Stimulated activated CD4-positive, alpha-beta T cell treated with anti-CD3 and anti-CD28 coated beads, Interleukin-1b, Interleukin-23, amount 100 ng/mL, for 1 hour (primary cell): ENCODE results near the gene ATP11A.
"Not testable (repeated sequence)": the region's sequence is repeated elsewhere in the genome, so short reads cannot be mapped to it uniquely, and the experiment has no call there.

Experiments used
- DNase-seq, 2 donors: peaks; one replicate each; pipeline ENCODE4 v3.0.0-alpha.2; 2020; ENCODE audit warnings: low read depth in 2 of 2

Gene ATP11A

DNA sequence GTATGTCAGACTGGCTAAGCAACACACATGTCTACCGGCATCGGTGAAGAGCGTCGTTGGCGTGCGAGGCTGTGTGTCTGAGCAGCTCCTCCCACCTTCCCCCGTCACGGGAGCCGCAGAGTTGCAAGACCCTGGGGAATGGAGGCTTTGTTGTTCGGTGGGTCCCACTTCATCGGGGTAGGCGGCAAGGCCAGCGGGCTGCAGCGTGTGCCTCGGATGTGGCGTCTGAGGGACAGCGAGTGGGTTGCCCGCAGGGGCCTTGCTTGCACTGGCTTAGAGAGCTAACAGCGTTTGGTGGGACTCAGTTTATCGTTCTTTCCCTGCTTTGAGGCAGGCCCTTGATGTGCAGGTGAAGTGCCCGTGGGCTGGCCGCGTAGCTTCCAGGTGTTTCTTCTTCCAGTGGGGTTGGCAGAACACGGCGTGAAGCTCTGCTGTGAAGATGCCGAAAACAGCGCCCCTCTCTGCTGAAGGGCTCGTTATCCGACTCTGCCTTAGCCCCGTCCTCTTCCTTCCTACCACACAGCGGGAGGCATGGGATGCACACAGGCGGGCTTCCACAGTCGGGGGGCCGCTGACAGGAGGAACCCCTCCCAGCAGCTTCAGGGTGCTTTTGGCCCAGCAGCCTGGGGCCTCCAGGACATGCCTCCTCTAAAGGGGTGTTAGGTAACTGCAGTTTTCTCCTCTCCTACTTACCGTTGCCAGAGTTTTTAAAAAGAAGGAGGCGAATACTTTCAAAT, 85.2 kb downstream of the ATP11A start:
- DNase-seq = no peak

DNA sequence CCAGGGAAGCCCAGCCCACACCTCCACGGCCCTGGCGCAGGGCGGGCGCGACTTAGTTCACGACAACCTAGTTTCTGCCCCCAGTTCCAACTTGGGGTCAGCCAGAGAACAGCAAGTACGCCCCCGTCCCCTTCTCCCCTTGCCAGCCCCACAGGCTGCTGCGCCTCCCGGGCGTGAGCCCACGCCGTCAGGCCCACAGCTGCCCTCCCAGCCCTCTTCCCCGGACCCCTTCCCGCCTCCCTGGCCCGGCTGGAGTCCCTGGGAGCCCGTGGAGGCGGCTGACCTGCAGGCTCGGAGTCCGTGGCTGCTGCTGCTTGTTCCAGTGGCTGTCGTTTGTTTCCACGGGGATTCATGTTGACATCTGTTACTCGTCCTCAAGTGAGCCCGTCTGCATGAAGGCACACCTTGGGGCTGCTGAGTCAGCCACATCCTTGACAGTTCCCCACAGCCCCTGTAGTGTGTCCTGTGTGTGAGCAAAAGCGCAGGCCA, 86.0 kb downstream of the ATP11A start:
- no peak for DNase-seq

DNA sequence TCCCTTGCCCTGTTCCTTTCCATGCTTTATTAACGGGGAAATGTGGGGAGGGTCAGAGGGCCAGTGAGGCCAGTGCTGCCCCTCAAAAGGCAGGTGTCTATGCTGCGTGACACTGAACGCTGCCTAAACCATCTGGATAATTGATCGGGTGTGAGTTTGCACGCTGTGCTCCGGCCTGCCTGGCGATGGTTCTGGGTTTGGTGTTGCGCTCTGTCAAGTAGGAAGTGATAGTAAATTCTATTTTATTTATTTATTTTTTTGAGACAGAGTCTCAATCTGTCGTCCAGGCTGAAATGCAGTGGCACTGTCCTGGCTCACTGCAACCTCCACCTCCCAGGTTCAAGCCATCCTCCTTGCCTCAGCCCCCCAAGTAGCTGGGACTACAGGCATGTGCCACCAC, 86.5 kb downstream of the ATP11A start:
- DNase-seq = no peak

DNA sequence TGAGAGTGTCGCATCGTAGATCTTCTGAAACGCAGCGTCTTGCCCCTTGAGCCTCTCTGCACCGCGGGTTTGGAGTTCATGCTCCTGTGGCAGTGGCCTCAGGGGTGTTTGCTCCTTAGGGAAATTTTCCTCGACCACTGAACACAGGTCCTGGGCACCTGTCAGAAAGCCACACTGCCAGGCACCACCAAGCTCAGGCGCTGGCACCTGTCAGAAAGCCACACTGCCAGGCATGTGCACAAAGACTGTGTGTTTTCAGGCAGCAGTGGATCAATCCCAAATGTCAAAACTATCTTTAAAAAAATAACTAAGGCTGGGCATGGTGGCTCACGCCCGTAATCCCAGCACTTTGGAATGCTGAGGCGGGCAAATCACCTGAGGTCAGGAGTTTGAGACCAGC, 87.1 kb downstream of the ATP11A start:
- DNase-seq = no peak

DNA sequence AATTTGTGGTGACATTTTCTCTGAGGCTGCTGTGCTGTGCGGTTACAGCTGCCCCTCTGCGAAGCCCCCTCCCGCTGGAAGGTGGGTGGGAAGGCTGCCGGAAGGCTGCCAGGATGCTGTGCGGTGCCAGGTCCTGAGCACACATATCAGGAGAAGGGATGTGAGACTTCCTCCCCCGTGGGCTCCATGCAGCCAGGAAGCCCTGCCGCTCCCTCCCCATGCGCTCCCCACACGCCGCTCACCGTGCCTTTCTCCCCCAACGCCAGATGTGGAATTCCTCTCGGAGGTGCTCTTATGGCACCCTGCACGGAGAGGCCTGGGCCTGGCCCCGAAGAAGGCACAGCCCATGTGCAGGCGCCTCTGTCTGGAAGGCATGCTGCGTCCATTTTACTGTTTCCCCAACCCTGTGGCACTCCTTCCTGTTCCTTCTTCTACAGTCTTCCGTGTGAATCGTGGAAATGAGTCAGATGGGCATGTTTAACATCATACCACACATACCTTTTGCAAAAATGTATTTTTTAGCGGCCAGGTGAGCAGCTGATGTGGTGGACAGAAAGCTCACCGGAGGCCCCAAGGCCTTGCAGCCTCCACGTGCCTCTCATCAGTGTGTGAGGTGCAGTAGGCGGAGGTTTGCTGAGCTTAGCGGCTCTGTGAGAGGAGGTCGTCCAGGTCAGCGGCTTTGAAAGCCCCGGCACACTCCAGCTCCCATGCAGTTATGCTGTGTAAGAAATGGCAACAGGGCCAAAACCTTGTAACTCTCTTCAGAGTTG, 88.0 kb downstream of the ATP11A start:
- no peak for DNase-seq

DNA sequence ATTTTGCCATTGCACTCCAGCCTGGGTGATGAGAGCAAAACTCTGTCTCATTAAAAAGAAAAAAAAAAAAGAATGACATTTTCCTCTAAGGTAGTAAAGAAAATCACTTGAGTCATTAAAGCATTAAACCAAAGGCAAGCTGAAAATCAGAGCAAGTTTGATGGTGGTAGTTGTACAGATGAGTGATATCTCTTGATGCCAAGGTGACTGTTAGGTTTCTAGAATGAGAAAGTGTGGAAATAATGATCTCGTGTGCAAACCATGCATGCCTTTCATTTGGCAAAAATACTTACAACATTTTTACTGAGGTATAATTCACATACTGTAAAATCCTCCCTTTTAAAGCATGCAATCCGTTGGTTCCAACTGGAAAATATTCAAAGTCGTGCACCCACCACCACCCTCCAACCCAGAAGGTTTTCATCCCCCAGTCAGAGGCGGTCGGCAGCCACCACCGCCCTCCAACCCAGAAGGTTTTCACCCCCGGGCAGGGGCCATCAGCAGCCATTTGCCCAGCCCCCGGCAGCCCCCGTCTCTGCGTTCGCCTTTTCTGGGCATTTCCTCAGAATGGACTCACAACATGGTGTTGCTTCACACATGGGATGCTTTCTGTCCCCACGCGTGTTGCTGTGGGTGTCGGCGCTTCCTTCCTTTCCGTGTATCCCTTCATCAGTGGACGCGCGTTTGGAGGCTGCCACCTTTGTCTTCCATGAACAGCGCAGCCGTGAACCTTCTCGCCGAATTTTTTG, 90.2 kb downstream of the ATP11A start:
- DNase-seq = no peak

DNA sequence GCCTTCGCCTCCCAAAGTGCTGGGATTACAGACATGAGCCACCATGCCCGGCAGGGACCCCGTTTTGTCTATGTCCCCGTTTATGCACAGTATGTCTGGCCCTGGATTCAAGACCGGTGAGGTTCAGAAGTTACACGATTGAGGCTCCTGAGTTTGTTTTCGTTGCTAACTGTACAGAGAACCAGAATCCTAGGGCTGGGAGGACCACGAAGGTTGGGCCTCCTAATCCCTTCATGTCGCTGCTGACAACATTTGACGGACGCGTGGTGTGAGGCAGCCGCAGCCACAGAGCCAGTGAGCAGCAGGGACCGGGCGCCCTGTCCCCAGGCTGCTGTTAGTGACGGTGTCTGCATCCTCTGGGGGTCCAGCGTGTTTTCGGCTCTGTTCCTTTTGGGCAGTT, 91.4 kb downstream of the ATP11A start:
- no peak for DNase-seq

DNA sequence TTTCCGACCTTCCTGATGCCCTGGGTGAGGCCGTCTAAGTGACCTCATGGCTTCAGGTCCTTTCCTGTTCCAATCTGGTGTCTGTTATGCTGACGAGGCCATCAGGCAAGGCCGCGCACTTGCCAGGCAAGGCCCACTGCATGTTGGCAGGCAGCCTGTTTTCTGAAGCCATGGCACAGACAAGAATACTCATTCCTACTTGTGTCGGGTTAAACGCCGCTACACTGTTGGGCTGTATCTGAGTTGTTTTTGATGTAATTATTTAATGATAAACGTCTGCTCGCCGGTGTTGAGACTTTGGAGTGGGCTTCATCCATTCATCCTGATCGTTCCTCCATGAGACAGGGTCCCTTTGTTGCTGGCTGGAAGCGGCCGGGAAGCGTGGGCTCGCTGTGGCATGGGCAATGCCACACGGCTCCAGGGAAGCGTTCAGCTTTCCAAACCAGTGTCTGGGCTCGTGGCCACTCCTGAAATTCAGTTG, 92.1 kb downstream of the ATP11A start:
- no peak for DNase-seq

DNA sequence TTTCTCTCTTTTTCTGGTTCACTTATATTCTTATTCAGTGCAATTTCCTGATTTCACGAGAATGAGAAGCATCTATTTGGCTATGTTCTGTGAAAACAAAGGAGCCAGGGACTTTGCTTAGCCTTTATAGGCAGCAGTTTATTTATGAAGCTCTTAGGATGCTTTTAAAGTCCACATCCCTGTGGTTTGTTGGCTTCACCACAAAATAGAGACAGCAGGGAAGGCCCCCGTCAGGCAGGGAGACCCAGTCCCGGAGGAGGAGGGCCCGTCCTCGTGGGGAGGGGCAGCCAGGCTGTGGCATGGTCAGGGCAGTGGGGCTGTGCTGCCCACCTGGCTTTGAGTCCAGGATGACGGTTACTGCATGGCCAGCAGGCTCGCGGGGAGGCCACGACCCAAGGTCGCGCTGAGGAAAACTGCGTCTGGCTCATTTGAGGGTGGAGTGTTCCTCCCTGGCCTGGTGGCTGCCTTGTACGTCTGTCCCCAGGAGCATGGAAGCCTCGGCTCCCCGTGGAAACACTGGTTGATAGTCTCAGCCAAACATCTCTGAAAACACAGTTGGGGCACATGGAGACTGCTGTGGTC, 92.7 kb downstream of the ATP11A start:
- DNase-seq = no peak

DNA sequence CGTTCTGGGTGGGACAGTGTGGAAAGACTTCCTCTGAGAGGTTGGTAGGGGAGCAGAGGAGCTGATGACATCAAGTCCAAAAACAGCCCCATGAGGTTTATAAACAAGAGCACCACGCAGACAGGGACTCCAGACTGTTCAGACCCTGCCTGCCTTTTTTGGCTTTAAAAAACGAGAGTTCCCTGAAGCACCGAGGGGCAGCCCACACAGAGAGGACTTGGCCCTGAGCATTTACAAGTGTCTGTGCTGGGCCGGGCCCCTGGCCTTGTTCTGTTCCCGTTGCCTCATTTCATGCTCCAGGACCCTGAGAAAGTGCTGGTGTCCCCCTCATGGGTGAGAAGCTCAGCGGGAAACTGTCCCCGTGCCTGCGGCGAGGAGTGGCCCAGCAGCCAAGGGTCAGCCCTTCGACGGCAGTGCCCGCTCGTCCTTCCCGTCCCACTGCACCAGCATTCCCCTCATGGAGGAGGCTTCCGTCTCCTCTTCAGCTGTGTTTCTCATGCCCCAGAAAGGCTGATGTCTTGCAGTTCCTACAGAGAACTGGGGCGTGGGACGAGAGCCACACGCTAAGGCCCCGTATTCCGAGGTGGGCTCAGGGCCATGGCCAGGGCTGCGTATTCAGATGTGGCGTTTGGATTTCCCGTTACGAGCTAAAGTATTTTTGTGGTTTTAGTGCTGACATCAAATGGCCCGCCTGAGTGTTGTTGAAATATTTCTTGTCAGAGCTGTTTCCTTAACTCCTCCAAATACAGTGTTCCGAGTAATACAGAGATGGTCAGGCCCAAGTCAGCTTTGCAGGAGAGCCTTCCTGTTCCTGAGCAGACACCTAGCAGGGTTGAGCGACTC, 93.5 kb downstream of the ATP11A start:
- no peak for DNase-seq

DNA sequence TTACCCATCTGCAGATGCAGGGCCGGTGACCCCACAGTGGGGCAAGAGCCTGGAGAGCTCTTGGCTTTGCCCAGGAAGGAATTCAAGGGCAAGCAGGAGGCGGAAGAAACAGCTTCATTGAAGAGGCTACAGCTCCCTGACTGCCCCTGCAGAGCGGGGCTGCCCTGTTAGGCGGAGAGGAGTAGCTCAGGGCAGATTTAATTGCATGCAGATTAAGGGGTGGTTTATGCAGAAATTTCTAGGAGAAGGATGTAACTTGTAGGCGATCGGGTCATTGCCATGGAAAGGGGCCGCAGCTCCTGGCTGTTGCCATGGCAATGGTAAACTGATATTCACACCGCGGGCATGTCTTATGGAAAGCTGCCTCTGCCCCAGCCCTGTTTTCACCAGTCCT, 94.1 kb downstream of the ATP11A start:
- DNase-seq = no peak

DNA sequence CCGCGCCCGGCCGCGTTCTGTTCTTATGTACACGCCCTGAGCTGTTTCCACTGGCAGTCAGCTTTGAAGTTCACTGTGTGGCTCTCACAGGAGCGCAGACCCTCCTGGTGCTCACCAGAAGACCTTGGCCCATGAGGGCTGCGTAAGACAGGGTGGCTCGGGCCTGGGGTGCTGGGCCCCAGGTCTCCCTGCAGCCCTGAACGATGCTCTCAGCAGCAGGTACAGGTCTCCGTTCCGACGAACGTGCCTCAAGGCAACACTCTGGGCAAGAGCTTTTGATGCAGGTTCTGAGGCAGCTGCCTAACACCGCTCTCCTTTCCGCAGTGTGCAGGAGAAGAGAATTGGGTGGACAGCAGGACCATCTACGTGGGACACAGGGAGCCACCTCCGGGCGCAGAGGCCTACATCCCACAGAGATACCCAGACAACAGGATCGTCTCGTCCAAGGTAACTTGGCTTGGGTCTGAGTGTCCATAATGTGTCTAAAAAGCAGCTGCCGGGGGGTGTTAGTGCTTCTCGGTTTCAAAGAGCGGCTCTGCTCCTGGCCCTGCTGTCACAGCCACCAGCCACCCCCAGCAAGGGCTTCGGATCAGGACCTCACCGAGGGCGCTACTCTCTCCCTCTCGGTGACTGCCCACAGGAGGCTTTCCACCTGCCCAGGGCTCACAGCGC, 95.1 kb downstream of the ATP11A start:
- DNase-seq = no peak

DNA sequence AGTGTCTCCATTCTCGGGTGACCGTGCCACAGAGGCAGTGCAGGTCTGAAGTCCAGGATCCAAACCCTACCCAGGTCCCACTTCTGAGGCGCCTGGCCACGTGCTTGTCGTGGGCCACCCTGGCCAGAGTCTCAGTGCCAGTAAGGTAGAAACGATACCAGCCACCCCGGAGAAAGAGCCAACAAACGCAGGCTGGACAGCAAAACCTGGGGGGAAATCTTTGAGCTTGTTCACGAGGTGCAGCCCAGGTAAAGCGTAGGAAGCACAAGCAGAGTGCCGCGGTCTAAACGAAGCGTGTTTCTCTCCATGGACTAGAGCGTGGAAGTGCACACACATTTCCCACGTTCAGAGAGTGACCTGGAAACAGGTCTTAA, 95.6 kb downstream of the ATP11A start:
- no peak for DNase-seq

DNA sequence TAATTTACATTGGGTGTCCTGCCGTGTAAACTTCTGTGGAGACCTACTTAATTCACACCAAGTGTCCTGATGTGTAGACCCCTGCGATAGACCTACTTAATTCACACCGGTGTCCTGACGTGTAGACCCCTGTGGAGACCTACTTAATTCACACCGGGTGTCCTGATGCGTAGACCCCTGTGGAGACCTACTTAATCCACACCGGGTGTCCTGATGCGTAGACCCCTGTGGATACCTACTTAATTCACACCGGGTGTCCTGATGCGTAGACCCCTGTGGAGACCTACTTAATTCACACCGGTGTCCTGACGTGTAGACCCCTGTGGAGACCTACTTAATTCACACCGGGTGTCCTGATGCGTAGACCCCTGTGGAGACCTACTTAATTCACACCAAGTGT, 97.0 kb downstream of the ATP11A start:
- DNase-seq = not testable (repeated sequence)

DNA sequence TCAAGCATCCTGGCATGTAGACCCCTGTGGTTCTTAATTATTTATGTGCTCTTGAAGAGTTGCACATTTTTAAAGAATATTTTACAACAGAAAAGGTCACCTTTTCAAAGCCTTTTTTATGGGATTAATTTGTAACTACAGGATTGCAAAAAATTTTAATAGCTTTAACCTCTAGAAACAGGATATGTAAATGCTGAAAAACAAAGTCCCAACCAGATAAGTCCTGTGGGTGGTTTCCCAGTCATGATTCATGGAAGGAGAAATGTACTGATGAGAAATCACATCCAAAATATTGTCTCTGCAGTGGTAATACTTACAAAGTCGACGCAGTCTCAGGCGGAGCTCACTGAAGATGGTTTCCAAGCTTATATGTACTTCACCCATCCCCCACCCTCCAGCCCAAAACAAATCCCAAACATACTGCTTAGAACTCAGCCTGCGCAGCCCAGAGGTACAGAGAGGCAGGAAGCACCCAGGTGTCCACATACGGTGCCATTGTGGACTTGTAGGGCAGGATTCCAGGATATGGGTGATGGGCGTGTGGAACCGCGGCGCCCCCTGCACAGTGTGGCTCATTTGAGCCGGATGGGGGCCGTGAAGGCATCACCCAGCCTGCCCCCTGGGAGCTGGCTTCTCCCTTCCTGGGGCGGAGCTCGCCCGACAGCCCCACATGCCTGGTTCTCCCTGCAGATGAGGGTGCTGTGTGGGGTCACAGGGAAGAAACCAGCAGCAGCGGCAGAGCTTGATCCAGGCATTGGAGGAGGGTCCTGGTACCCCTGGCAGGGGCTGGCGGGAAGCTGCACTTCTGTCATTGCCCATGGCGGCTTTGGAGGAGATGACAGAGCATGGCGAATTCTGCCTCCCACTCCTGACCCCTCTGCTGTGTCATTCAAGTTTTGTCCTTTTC, 101.2 kb downstream of the ATP11A start:
- no peak for DNase-seq

DNA sequence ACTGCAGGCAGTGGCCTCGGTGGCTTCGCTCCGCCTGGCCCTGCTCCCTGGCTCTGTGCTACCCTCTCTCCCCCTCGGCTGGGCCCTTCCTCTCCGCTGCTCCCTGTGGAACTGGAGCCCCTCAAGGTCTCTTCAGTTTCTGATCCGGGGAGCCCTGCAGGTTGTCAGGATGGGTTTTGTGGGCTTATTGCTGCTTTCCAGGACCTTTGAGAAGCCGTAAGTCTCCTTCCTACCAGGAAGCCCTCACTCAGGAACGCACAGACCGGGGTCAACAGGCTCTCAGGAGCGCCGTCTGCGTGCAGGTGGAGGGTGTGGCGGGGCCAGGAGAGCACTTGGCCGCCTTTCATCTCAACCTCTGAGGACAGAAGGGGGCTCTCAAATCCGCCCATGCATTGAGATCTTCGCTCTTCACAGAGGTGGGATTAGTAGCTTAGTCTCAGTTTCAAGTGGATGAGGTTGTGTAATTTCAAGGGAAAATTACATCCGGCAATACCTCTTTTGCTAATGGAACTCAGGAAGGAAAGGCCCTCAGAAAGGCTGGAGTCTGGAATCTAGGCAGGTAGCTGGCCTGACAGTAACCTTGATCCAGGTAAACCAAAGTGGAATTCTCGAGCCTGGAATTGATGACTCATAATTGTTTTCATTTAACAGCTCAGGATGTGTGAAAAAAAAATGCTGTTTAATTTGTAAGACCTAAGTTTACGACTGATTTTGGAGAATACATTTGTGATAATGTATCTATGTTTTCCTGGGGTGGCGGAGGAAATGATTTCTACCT, 102.0 kb downstream of the ATP11A start:
- no peak for DNase-seq

DNA sequence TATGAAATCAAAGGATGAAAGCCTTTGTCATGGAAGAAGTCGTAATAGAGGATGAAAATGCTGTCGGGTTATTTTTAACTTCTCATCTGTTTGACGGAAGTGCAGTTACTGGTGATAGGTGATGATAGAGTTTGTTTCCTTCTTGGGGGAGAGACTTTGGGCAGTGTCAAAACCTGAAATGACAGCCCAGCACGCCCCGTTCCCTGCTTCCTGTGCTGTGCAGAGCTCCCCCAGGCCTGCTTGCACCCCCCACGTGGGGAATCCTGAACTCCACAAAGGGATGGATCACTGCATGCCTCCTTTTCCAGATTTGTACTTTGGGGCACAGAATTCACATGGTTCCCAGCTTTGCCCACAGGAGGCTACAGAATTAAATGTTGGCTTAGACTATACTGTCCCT, 102.7 kb downstream of the ATP11A start:
- DNase-seq = no peak

DNA sequence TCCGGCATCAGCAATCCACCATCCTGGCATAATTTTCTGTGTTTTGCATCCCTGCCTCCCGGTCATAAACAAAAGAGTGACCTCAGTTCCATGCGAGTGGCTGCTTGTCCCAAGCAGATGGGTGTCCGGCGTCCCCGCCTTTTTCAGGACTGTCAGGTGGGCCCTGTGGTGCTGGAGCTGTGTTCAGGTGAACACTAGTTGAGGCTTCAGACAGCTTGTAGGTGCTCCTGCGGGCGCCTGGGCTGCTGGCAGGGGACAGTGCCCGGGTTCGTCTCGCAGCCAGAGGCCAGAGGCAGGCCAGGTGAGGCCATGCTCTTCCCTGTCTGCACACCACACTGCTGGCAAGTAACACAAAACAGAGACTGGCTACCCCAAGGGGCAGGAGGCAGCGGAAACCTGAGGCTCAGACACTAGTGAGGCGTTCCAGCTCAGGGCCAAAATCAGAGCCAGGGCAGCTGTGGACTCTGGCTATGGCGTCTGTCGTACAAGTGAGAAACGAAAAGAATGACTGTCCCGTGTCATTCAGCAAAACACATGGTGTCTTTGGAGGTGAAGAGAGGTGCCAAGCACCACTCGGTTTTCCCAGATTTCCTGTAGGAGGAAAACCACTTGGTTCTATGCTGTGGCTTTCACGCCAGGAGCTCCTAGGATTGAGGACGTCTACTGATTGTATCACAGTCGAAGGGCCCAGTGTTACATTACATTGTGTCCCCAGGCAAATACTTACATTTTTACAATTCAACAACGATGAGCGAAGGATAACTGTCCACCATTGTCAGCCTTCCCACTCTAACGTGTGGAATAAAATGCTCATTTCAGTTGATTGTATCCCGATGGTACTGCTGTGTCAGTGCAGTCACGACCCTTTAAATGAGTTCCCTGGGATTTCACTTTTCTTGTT, 104.0 kb downstream of the ATP11A start:
- DNase-seq = no peak
